ENCODE data around the gene ENTREP3.
A peak's percentile ranks its signal among the peaks of the same experiment; 100 is the strongest.

Gene ENTREP3

GRCh38 chr1:155208541-155209311 lies 46.6 kb downstream of the ENTREP3 start, which contains the start of gene MTX1:
Gene MTX1 (plus strand): TSS chr1:155208695. CDS start chr1:155208805, 110 bp downstream.
- TF ChIP-seq, protein P1, sequence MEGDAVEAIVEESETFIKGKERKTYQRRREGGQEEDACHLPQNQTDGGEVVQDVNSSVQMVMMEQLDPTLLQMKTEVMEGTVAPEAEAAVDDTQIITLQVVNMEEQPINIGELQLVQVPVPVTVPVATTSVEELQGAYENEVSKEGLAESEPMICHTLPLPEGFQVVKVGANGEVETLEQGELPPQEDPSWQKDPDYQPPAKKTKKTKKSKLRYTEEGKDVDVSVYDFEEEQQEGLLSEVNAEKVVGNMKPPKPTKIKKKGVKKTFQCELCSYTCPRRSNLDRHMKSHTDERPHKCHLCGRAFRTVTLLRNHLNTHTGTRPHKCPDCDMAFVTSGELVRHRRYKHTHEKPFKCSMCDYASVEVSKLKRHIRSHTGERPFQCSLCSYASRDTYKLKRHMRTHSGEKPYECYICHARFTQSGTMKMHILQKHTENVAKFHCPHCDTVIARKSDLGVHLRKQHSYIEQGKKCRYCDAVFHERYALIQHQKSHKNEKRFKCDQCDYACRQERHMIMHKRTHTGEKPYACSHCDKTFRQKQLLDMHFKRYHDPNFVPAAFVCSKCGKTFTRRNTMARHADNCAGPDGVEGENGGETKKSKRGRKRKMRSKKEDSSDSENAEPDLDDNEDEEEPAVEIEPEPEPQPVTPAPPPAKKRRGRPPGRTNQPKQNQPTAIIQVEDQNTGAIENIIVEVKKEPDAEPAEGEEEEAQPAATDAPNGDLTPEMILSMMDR (IDR thresholded peaks at IDR 0.05; ENCODE audit: low read depth, low read length), result no peak
- peak; percentile 89 to 93 for DNase-seq (ENCODE audit: low read depth in 2 of 2)
- H3K4me3 ChIP-seq (replicated peaks in 1 of 2; ENCODE audit: low read depth in 2 of 2, low read length in 2 of 2), result peak within 1 kb of the TSS; percentile 78 to 100

GRCh38 chr1:155207806-155208540 lies 47.3 kb downstream of the ENTREP3 start, which contains the start of gene THBS3:
Gene THBS3 (minus strand): TSS chr1:155207897. CDS start chr1:155207876, 21 bp downstream.
- peak in 1 of 2 donors; percentile 65 for DNase-seq (ENCODE audit: low read depth in 2 of 2)

DNA sequence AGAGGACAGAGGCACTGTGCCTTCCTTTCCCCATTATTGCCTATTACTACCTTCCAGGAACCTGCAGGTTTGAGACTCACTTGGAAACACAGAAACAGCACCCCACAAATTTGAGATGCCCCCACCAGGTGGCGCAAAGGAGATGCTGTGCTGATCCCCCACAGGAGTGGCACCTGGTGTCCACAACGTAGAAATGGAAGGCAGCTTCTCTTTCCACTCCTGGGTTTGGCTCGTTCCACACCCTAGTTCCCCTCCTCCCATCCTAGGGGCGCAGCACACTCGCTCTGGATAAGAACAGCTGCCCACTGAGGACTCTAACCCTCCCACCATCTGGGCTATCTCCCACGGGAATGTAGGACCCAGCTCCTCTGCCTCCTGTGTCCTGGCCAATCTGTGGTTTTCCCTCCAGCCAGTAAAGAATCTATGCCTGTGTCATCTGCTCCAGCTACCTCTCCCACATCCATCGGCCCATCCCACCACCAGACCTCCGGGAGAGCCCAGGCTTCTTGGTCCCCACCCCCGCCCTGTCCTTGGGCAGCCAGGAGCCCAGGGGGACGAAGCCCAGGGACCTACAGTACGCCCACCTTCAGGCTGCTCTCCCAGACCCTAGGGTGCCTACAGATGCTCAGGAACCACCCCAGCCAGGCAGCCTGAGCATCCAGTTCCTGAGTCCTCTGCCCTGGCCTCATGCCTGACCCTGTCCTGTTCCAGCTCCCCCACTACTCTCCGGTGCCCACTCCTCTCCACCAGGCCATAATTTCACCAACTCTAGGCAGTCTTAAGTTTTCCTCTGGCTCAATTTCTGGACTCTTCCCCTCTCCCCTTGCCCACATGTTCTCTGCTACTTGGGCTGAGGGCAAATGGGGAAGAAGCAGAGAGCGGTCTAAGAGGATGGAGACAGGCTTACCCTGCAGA lies 48.1 kb downstream of the ENTREP3 start:
- peak overlapping the region; percentile 78 to 100 for H3K4me3 ChIP-seq (replicated peaks in 1 of 2; ENCODE audit: low read depth in 2 of 2, low read length in 2 of 2)
- TF ChIP-seq, protein P1 (IDR thresholded peaks at IDR 0.05; ENCODE audit: low read depth, low read length), result peak; percentile 88
- peak; percentile 84 to 87 for DNase-seq (ENCODE audit: low read depth in 2 of 2)

More at GRCh38 chr1:155207806-155208540, 47.3 kb downstream of the ENTREP3 start, which contains the start of gene THBS3:
- peak within 1 kb of the TSS; percentile 78 to 100 for H3K4me3 ChIP-seq (replicated peaks in 1 of 2; ENCODE audit: low read depth in 2 of 2, low read length in 2 of 2)
- TF ChIP-seq, protein P1 (IDR thresholded peaks at IDR 0.05; ENCODE audit: low read depth, low read length), result no peak

DNA sequence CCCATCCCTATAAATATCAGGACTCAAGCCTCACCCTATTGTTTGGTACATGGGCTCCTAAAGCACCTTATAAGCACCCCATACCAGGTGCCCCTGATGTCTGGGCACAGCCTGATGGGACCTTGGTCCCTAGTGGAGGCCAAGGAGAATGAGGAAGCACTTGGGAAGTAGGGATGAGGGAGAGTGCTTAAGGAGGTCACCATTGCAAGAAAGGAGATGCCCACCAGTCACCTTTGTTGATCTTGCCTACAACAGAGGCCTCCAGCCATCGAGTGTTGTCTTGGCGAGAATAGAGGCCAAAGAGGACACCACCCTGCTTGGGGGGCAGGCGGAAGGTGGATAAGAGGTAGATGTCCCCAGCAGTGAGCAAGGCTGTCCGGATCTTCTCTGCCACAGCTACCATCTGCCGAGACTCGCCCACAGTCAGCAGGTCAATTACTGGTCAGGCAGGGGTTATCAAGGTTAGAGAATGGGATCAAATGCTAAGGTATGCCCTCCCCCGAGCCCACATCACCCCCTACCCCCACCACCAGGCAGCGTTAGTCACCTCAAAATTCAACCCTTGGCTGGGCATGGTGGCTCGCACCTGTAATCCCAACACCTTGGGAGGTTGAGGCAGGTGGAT lies 49.2 kb downstream of the ENTREP3 start:
- no peak overlapping the region for H3K4me3 ChIP-seq (replicated peaks in 1 of 2; ENCODE audit: low read depth in 2 of 2, low read length in 2 of 2)
- TF ChIP-seq, protein P1 (IDR thresholded peaks at IDR 0.05; ENCODE audit: low read depth, low read length), result no peak
- DNase-seq (ENCODE audit: low read depth in 2 of 2), result no peak

GRCh38 chr1:155205035-155205434 lies 50.2 kb downstream of the ENTREP3 start:
- H3K4me3 ChIP-seq (replicated peaks in 1 of 2; ENCODE audit: low read depth in 2 of 2, low read length in 2 of 2), result no peak overlapping the region
- no peak for DNase-seq (ENCODE audit: low read depth in 2 of 2)
- TF ChIP-seq, protein P1 (IDR thresholded peaks at IDR 0.05; ENCODE audit: low read depth, low read length), result no peak
